Muscle layer of colon (tissue), 2 donors: ENCODE measurements around the gene ANKFN1.
A peak's percentile ranks its signal among the peaks of the same experiment; 100 is the strongest.

Source experiments
- H3K27ac ChIP-seq: one replicate; pipeline ENCODE4 v1.7.0; 2013; ENCODE audit warnings: low read depth, mild to moderate bottlenecking, low read length, moderate library complexity
- H3K27me3 ChIP-seq, 2 donors: one replicate each; pipeline ENCODE4 v1.7.0; 2013; ENCODE audit warnings: low read length in 2 of 2, mild to moderate bottlenecking in 2 of 2; ENCODE audit not compliant: insufficient read depth in 2 of 2, control insufficient read depth in 1 of 2
- H3K36me3 ChIP-seq: one replicate; pipeline ENCODE4 v1.7.0; 2013; ENCODE audit warnings: mild to moderate bottlenecking, low read length; ENCODE audit not compliant: insufficient read depth
- H3K4me1 ChIP-seq: one replicate; pipeline ENCODE4 v1.7.0; 2013; ENCODE audit warnings: mild to moderate bottlenecking, low read length; ENCODE audit not compliant: insufficient read depth
- H3K4me3 ChIP-seq, 2 donors: one replicate each; pipeline ENCODE4 v1.7.0; 2013; ENCODE audit warnings: low read length in 2 of 2, low read depth in 1 of 2, mild to moderate bottlenecking in 1 of 2, moderate library complexity in 1 of 2
- H3K9ac ChIP-seq: one replicate; pipeline ENCODE4 v1.7.0; 2013; ENCODE audit warnings: low read length
- H3K9me3 ChIP-seq: one replicate; pipeline ENCODE4 v1.7.0; 2013; ENCODE audit warnings: mild to moderate bottlenecking, low read length
- donor health status: abdominal sarcoma.
- donor health status: Adenocarcinoma of cecum.

ANKFN1 gene

DNA sequence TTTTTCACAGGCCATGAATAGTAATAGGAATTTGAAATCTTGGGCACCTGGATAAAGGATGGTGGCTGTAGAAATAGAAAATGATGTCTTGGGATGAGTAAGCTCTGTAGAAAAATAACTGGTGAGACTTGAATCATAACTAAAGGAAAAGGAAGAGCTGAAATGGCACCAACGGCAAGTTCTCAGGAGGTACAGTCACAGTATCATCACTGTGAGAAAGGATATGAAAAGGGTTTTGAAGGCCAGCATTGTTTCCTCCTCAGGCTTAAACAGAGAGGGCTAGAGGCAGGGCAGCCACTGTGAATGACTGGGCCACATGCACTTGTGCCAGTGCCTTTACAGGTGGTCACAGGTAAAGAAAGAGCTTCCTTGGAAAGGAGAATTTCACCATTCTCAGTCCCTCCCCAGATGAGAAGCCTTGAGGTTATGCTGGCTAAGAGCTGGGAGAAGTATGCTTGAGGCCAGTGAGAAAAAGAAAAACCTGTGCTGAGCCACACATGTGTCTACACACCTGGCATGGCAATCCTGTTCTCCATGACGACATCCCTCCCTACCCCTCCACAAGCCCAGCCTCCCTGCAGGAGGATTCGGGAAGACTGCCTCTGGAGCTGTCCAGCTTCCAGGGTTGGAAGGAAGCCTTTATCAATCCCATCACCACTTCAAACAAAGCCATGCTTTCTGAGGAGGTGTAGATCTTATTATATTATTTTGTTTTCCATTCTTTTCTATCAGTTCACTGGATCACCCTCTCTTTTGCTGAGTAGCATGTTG, 3.8 kb upstream of the ANKFN1 start:
- Histone ChIP-seq H3K36me3 (no peaks in the 10 kb centered on the region), H3K4me3 (no peak overlapping the region), H3K4me1 (no peaks in the 10 kb centered on the region), H3K27me3 (no peaks in the 10 kb centered on the region), H3K9me3 (no peaks in the 10 kb centered on the region), H3K9ac (no peak overlapping the region), H3K27ac (no peak overlapping the region)

DNA sequence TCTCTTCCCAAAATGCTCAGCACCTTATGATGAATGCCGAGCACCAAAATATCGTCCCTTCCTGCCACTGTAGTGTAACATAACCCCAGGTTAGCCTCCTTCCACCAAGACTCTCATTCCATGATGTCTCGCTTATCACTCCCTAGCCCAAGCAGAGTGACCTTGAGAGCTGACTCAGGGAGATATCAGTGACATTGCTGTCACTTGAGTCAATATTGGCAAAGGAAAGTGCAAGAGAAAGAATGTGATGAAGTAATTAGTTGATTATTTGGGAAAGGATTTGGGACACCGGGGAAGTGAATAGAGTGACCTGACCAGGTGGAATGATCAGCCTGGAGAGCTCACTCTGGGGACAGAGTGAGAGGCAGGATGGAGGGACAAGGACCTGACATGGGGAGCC, 2.6 kb upstream of the ANKFN1 start:
- Histone ChIP-seq H3K36me3 (no peaks in the 10 kb centered on the region), H3K27ac (no peak overlapping the region), H3K9ac (no peak overlapping the region), H3K9me3 (no peaks in the 10 kb centered on the region), H3K4me1 (no peaks in the 10 kb centered on the region), H3K27me3 (no peaks in the 10 kb centered on the region), H3K4me3 (no peak overlapping the region)

DNA sequence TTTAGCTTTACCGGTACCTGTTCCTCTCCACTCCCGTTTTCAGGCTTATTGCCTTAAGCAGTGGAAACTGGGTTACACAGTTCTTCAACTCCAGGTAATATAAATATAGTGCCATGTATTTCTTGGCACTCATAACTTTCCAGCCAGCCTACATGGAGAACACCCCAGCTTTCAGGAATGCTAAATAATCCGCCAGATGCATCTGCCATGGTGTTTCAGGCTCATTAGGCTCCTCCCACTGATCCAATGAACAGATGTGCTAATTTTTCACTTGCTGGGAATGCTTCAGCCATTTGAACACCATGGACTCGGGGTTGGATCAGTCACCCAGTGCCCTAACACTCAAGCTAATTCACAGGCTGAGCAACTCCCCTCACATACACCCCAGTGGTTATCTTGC, 4.6 kb downstream of the ANKFN1 start:
- no peaks in the 10 kb centered on the region for H3K9me3 ChIP-seq

DNA sequence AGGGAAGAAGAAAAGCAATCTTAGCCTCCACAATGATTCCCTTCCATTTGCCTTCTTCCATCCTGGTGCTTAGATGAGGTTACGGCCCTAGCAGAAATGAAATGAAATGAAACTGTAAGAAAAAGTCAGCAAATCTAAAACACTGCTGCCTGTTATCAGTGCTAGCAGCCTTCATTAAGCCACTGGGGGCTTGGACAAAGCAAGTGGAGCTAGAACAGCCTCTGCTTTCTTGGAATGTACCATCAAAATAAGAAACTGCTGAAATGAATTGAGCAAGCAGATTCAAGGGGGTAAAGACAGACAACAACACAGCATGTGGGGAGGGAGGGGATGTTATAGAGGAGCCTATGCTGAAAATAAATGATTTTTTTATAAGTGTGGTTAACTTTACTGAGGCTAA, 5.1 kb downstream of the ANKFN1 start:
- no peak overlapping the region for H3K4me3 ChIP-seq
- H3K27ac ChIP-seq = no peak overlapping the region
- H3K36me3 ChIP-seq = no peaks in the 10 kb centered on the region
- H3K9me3 ChIP-seq = no peaks in the 10 kb centered on the region
- peaks cover 26% of the 10 kb centered on the region for H3K4me1 ChIP-seq
- no peak overlapping the region for H3K9ac ChIP-seq
- H3K27me3 ChIP-seq = no peaks in the 10 kb centered on the region

More for the DNA sequence above, 4.6 kb downstream of the ANKFN1 start:
- no peaks in the 10 kb centered on the region for H3K27me3 ChIP-seq
- H3K36me3 ChIP-seq = no peaks in the 10 kb centered on the region
- peaks cover 24% of the 10 kb centered on the region for H3K4me1 ChIP-seq
- no peak overlapping the region for H3K4me3 ChIP-seq
- no peak overlapping the region for H3K9ac ChIP-seq
- no peak overlapping the region for H3K27ac ChIP-seq

DNA sequence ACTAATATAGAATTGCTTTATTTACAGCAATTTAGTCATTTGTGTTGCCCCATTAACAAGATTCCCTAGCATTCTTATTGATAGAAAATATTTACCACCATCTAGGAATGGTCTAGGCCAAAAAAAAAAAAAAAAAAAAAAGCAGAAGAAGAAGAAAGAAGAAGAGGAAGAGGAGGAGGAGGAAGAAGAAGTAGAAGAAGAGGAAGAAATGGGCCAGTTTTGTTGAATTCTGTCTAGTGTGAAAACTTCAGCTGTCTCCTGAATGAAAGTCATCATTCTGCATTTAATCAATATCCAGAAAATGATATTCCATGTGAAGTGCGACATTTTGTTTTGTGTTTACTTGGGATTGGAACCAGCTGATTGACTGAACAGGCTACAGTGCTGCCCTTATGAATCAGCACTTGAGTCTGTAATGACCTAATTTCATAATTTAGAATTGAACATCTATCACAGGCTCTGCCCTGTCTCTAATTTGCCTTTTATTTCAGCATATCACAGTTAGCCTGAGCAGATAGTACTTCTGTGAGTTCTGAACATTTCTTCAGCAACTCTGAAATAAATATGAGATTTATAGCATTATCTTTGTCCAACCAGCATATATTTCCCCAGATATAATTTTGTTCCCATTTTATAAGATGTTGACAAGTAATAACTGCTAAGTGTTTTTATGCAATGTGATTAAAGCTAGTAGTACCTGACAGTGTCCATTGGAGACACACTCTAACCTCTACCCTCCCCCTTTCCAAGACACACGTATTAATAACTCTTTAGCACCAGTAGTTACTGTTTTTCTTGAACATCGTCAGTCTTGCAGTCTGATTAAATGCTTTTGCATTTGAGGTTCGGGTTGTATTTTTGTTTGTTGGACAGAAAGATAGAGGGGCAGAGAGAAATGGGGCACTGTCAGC, 5.9 kb downstream of the ANKFN1 start:
- Histone ChIP-seq H3K27ac (no peak overlapping the region), H3K36me3 (no peaks in the 10 kb centered on the region)

DNA sequence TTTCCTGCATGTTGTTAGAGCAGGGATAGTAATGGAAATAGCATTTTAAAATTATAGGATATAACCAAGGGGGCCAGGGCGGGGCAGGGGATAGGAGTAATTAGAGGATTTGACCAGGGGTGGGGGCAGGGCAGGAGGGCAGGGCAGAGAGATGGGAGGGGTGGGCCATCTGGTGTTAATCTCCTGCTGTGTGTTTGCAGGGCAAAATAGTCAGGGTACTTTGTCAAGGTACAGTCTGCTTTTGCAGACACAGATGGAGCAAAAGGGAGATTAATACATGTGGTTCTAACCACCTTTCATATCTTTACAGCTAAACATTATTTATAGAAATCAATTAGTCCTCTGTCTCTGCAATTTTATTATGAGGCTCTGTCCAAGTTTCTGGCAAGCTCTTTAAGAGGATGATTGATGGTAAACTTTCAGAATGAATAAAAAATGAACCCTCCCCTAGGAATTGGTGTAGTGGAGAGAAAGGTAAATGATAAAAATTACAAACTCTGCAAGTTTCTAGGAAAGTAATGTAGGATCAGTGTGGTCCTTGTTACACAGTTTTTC, 6.6 kb downstream of the ANKFN1 start:
- Histone ChIP-seq H3K4me1 (peaks cover 37% of the 10 kb centered on the region), H3K27ac (no peak overlapping the region), H3K9ac (no peak overlapping the region), H3K9me3 (no peaks in the 10 kb centered on the region), H3K27me3 (no peaks in the 10 kb centered on the region), H3K36me3 (no peaks in the 10 kb centered on the region), H3K4me3 (no peak overlapping the region)

More for the DNA sequence above, 5.9 kb downstream of the ANKFN1 start:
- Histone ChIP-seq H3K9ac (no peak overlapping the region), H3K4me3 (no peak overlapping the region), H3K27me3 (no peaks in the 10 kb centered on the region), H3K9me3 (no peaks in the 10 kb centered on the region), H3K4me1 (peaks cover 34% of the 10 kb centered on the region)

DNA sequence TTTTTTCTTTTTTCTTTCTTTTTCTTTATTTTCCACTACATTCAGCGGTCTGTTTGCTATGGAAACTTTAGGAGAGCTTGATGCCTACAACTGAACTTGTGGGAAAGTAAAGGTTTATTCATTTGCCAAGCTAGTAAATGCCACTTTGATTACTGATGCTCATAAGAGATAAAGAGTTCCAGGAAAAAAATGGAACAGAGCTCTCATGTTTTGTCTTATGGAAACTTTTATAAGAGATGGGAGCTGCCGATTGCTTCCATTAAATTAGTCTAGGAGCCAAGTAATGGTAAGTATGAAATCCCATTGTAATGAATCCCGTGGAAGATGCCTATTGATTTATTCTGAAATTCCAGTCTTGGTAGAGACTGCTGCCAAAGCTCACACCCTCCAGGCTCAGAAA, 7.1 kb downstream of the ANKFN1 start:
- H3K9ac ChIP-seq = no peak overlapping the region
- peaks cover 37% of the 10 kb centered on the region for H3K4me1 ChIP-seq
- H3K36me3 ChIP-seq = no peaks in the 10 kb centered on the region
- no peak overlapping the region for H3K27ac ChIP-seq
- H3K9me3 ChIP-seq = no peaks in the 10 kb centered on the region
- no peaks in the 10 kb centered on the region for H3K27me3 ChIP-seq
- H3K4me3 ChIP-seq = no peak overlapping the region

DNA sequence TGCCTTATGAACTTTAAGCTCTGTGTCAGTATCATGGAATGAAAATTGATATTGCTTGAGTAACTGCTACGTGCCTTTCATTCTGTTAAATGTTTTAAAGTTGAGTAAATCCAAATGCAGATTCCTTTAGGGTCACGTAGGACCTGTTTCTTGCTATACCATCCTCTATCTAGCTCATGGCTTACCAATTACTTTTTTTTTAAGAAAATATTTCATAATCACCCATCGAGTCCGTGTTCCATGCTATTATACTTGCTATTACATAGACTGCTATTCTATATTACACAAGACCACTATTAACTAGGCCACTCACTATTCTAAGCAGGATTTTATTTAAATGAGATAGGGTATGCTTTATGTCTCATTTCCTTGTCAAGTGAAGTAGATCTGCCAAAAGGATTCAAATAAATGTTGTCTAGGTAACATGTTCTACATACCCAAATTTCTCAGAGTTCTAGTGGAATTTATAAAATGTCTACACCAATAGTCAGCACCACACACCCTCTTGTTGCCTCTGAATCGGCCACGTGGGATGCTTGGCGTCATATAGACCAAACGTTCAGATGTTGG, 11.9 kb downstream of the ANKFN1 start:
- Histone ChIP-seq H3K36me3 (no peaks in the 10 kb centered on the region), H3K9ac (no peak overlapping the region), H3K27me3 (no peaks in the 10 kb centered on the region), H3K4me3 (no peak overlapping the region), H3K4me1 (peaks cover 32% of the 10 kb centered on the region), H3K9me3 (no peaks in the 10 kb centered on the region), H3K27ac (no peak overlapping the region)

DNA sequence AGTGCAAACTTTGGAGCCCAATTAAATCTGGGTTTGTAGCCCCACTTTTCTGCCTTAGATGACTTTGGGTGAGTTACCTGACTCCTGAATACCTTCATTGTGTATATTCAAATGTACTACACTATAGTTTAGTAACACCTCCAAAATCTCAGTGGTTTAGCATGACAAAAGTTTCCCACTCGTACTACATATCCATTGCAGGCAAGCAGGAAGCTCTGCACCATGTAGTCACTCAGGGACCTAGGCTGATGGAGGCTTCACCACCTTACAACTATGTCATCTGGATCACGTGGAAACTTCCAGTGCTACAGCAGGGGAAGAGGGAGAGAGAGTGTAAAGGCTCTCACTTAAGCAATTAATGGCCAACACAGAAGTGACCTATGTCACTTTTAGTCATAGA, 14.2 kb downstream of the ANKFN1 start:
- no peaks in the 10 kb centered on the region for H3K9me3 ChIP-seq
- H3K4me1 ChIP-seq = peaks cover 36% of the 10 kb centered on the region
- no peaks in the 10 kb centered on the region for H3K27me3 ChIP-seq
- H3K27ac ChIP-seq = no peak overlapping the region
- no peak overlapping the region for H3K4me3 ChIP-seq
- no peak overlapping the region for H3K9ac ChIP-seq
- H3K36me3 ChIP-seq = no peaks in the 10 kb centered on the region

DNA sequence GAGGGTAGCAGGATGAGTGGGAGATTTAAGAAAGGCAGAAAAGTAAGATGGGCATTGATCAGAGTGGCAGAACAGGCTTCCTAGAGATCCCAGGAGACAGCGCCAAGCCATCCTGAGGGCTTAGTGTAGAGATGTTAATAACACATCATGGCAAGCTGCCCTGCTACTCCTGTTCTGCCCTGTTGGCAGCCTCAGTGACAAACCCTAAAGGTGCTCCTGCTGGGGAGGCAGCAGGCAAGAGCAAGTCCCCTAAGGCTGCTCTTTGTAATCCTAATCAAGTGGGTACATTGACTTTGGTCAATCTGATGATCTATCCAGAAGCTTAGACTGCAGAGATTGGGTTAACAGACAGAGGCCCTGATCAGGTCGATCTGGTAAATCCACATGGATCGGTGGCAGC, 16.3 kb downstream of the ANKFN1 start:
- Histone ChIP-seq H3K27me3 (no peaks in the 10 kb centered on the region), H3K9me3 (no peaks in the 10 kb centered on the region), H3K27ac (no peak overlapping the region), H3K4me3 (no peak overlapping the region), H3K4me1 (peaks cover 43% of the 10 kb centered on the region), H3K9ac (no peak overlapping the region), H3K36me3 (no peaks in the 10 kb centered on the region)

DNA sequence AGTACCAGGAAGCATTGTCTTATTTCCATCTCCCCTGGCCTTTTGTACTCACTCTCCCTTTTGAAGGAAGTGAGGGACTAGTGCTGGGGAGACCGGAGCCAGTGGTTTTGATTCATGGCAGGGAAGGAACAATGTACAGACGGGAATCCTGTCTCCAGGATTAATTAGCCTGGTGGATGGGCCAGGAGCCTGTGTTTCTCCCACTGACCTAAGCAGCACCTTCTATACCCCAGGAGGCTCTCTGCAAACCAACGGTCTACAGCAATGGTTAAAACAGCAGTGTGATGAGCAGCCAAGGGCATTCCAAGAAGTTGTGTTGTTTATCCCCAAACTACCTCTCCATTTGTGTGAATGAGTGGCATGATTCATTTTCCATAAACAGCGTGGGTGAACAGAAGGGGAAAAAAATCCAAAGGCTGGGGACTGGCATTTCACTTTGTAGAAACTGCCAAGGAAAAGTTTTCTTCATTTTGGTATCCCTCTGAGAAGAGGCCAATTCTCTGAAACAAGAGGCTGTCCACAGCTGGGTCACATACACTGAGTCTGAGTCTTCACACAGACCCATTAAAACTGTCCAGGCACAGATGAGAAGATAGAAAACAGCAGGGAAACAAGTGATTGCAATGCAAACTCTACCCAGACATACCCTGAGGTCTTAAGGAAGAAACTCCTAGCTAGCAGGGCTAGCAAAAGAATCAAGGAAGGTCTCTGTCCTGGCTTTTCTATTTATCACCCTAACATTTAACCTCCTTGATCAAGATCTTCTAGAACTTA, 18.1 kb downstream of the ANKFN1 start:
- H3K4me3 ChIP-seq = no peak overlapping the region
- H3K27ac ChIP-seq = peak overlapping the region; percentile 41
- H3K9me3 ChIP-seq = no peaks in the 10 kb centered on the region
- no peak overlapping the region for H3K9ac ChIP-seq
- H3K36me3 ChIP-seq = no peaks in the 10 kb centered on the region
- no peaks in the 10 kb centered on the region for H3K27me3 ChIP-seq
- H3K4me1 ChIP-seq = peaks cover 54% of the 10 kb centered on the region
